HT1080 (cell line): ENCODE results near the gene MTHFD1L. TPM values are rescaled to one million over a fixed set of nuclear protein-coding genes. Genes with fewer than 3 reads are reported as not detected.

Experiments
- DNase-seq: peaks from one replicate; pipeline ENCODE4 v3.0.0-alpha.2; 2015; ENCODE audit warnings: low read depth
- total RNA-seq: library from RNA; depleted of rRNA; stranded (reverse); fragments of >200 nt; shearing (Covaris generic); gene quantifications from 2 replicates; pipeline ENCODE4 v1.2.3, GENCODE V29; 2014

MTHFD1L gene
- total RNA-seq, 1 experiment from 2014 or later, result 65.7 TPM

GRCh38 chr6:151036869-151037680 is 171.6 kb downstream of the MTHFD1L start:
- peak; percentile 72 for DNase-seq

GRCh38 chr6:151038616-151039015 is 173.1 kb downstream of the MTHFD1L start:
- no peak for DNase-seq

GRCh38 chr6:151040888-151041521 is 175.5 kb downstream of the MTHFD1L start:
- DNase-seq, result peak; percentile 98

GRCh38 chr6:151041686-151042085 is 176.2 kb downstream of the MTHFD1L start:
- no peak for DNase-seq

- peak; percentile 22 for DNase-seq
Measured at GRCh38 chr6:151042911-151043330, 177.4 kb downstream of the MTHFD1L start.

- DNase-seq, result no peak
Measured at GRCh38 chr6:151043944-151044343, 178.4 kb downstream of the MTHFD1L start.

- peak; percentile 91 for DNase-seq
Measured at GRCh38 chr6:151044465-151045441, 179.3 kb downstream of the MTHFD1L start.

GRCh38 chr6:151045511-151046222 is 180.2 kb downstream of the MTHFD1L start:
- DNase-seq, result peak; percentile 56

- no peak for DNase-seq
Measured at GRCh38 chr6:151051164-151051563, 185.7 kb downstream of the MTHFD1L start.

GRCh38 chr6:151052021-151052646 is 186.6 kb downstream of the MTHFD1L start:
- no peak for DNase-seq

- DNase-seq, result no peak
Measured at GRCh38 chr6:151054306-151054705, 188.8 kb downstream of the MTHFD1L start.

GRCh38 chr6:151056230-151056907 is 190.9 kb downstream of the MTHFD1L start:
- DNase-seq, result no peak

- no peak for DNase-seq
Measured at GRCh38 chr6:151057061-151057460, 191.6 kb downstream of the MTHFD1L start.

- no peak for DNase-seq
Measured at GRCh38 chr6:151058021-151058733, 192.7 kb downstream of the MTHFD1L start.

- DNase-seq, result no peak
Measured at GRCh38 chr6:151059612-151060095, 194.2 kb downstream of the MTHFD1L start.

GRCh38 chr6:151060096-151060765 is 194.7 kb downstream of the MTHFD1L start:
- peak; percentile 96 for DNase-seq

- no peak for DNase-seq
Measured at GRCh38 chr6:151060766-151061531, 195.4 kb downstream of the MTHFD1L start.

- DNase-seq, result peak; percentile 44
Measured at GRCh38 chr6:151063352-151063751, 197.8 kb downstream of the MTHFD1L start.
